ENCODE data around the gene FANCE. TPM values are rescaled to one million over a fixed set of nuclear protein-coding genes. Genes with fewer than 3 reads are reported as not detected.
A peak's percentile ranks its signal among the peaks of the same experiment; 100 is the strongest.

The FANCE gene
- total and polyA plus RNA-seq, 2 experiments from 2014 or later: 4.1 to 8.7 TPM

DNA sequence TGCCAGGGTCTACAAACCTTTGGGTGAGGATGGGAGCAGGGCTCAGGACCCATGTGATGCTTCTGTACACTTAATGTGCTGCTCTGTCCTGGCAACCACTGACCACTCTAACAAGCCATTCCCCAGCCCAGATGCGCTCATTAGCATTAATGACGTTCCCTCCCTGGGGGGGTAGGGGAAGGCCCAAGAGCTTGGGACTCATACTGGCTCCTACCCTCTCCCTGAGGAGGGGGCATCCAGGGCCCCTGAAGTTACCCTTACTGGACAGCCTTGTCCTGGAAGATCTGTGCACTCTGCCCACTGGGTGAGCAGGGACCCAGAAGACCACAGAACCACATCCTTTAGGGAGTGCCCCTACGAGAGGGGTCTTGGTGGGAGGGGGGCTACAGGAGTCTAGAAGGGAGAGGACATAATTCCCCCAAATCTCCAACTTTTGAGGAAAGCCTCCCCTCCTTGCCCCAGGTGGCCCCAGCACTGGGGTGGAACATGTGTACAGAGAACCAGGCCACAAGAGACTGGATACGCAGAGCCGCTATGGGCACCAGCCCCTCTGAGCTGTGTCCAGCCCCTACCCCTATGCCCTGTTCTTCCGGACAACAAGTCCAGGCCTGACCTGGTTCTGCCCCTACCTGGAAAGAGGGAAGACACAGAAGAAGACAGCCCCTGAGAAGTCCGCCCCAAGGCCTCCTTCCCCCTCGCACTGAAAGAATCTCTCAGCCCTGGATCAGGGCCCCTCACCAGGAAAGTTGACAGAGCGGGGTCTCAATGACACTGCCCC is 43.3 kb downstream of the FANCE start:
- no peaks in the 10 kb centered on the region for H3K9me2 ChIP-seq (replicated peaks; ENCODE audit: insufficient read depth)
- no peak for DNase-seq (ENCODE audit: low spot score)

DNA sequence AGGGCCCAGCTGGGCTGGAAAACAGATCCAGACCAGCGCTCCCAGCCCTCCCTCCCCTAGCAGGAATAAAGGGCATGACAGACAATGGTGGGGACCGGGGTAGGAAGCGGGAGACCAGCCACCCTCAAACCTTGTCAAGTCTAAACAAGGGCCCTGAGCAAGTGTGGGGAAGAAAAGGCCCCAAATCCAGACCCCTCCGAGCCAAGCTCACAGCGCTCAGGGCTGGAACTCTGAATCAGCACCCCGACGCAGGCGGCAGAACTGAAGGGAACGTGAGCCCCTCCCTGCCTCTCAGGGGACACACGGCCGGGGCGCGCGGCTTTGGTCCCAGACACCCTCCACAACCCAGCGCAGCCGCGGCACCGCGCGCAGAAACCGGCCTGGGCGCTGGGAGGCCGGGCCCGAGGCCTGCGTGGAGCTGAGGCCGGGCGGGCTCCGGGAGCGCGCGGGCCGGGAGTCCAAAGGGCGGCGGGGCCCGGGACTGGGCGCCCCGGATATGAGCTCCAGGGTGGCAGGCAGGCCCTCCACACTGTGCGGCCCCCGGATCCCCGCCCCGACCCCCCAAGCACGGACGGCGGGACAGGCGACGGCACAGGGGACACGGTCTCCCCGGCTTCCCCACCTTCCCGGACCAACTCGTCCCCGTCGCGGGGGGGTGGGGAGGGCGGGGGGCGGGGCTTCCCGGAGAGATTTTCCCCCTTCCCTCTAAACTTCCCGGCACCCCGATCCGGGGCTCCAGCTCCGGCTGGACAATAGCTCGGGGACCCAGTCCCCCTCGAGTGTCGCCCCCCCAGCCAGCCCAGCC is 44.1 kb downstream of the FANCE start:
- H3K4me3 ChIP-seq: peak overlapping the region; percentile 92
- H3K9me3 ChIP-seq (ENCODE audit: low read depth): no peaks in the 10 kb centered on the region
- peaks cover 31% of the 10 kb centered on the region for H4K20me1 ChIP-seq (ENCODE audit: insufficient read depth, poor library complexity, severe bottlenecking)
- H3K4me2 ChIP-seq: peak overlapping the region; percentile 97
- no peaks in the 10 kb centered on the region for H3K36me3 ChIP-seq (replicated peaks; ENCODE audit: insufficient read depth, low read depth)
- H3K27ac ChIP-seq: peak overlapping the region; percentile 99
- no peaks in the 10 kb centered on the region for H3K27me3 ChIP-seq
- H3K79me2 ChIP-seq: peaks cover 81% of the 10 kb centered on the region
- peaks cover 54% of the 10 kb centered on the region for H3K4me1 ChIP-seq (ENCODE audit: insufficient read depth)
- 0% methylated on average over 14 of the region's 63 CpGs for WGBS (ENCODE audit: low lambda C conversion rate, missing lambda C conversion rate)
- peak; percentile 85 for DNase-seq (ENCODE audit: low spot score)
- TF ChIP-seq EZH2phosphoT487 (IDR thresholded peaks at IDR 0.05; ENCODE audit: low read depth, severe bottlenecking, unreplicated experiment): no peak
- no peak for TF ChIP-seq CTCF (IDR thresholded peaks at IDR 0.05; ENCODE audit: poor library complexity)
- TF ChIP-seq EZH2 (IDR thresholded peaks at IDR 0.05; ENCODE audit: borderline replicate concordance): no peak
- peak overlapping the region; percentile 58 for H2AFZ ChIP-seq
- H3K9me2 ChIP-seq (replicated peaks; ENCODE audit: insufficient read depth): no peaks in the 10 kb centered on the region

More for the DNA sequence above, 43.3 kb downstream of the FANCE start:
- Histone ChIP-seq H4K20me1 (ENCODE audit: insufficient read depth, poor library complexity, severe bottlenecking) (peaks cover 39% of the 10 kb centered on the region), H3K27ac (peak overlapping the region; percentile 99), H3K4me2 (peak overlapping the region; percentile 97), H3K36me3 (replicated peaks; ENCODE audit: insufficient read depth, low read depth) (no peaks in the 10 kb centered on the region), H3K9me3 (ENCODE audit: low read depth) (no peaks in the 10 kb centered on the region), H3K27me3 (no peaks in the 10 kb centered on the region), H3K4me3 (peak overlapping the region; percentile 92), H2AFZ (peak overlapping the region; percentile 58), H3K79me2 (peaks cover 89% of the 10 kb centered on the region), H3K4me1 (ENCODE audit: insufficient read depth) (peaks cover 62% of the 10 kb centered on the region)
- TF ChIP-seq EZH2phosphoT487 (IDR thresholded peaks at IDR 0.05; ENCODE audit: low read depth, severe bottlenecking, unreplicated experiment) (no peak), EZH2 (IDR thresholded peaks at IDR 0.05; ENCODE audit: borderline replicate concordance) (no peak), CTCF (IDR thresholded peaks at IDR 0.05; ENCODE audit: poor library complexity) (no peak)
- 36% methylated on average over 6 of the region's 9 CpGs for WGBS (ENCODE audit: low lambda C conversion rate, missing lambda C conversion rate)

- Histone ChIP-seq H3K36me3 (replicated peaks; ENCODE audit: insufficient read depth, low read depth) (no peaks in the 10 kb centered on the region), H3K27ac (peak within 1 kb of the TSS; percentile 99), H3K27me3 (no peaks in the 10 kb centered on the region), H3K9me3 (ENCODE audit: low read depth) (no peaks in the 10 kb centered on the region), H3K4me1 (ENCODE audit: insufficient read depth) (peaks cover 47% of the 10 kb centered on the region), H3K79me2 (peaks cover 73% of the 10 kb centered on the region), H4K20me1 (ENCODE audit: insufficient read depth, poor library complexity, severe bottlenecking) (peaks cover 24% of the 10 kb centered on the region), H3K4me3 (peak within 1 kb of the TSS; percentile 92), H3K4me2 (peak within 1 kb of the TSS; percentile 97), H3K9me2 (replicated peaks; ENCODE audit: insufficient read depth) (no peaks in the 10 kb centered on the region), H2AFZ (peak within 1 kb of the TSS; percentile 58)
- TF ChIP-seq CTCF (IDR thresholded peaks at IDR 0.05; ENCODE audit: poor library complexity) (peak; percentile 38), EZH2phosphoT487 (IDR thresholded peaks at IDR 0.05; ENCODE audit: low read depth, severe bottlenecking, unreplicated experiment) (no peak), EZH2 (IDR thresholded peaks at IDR 0.05; ENCODE audit: borderline replicate concordance) (no peak)
- 0% methylated on average over 3 of the region's 98 CpGs for WGBS (ENCODE audit: low lambda C conversion rate, missing lambda C conversion rate)
- peak; percentile 92 for DNase-seq (ENCODE audit: low spot score)
These were observed 44.9 kb downstream of the FANCE start, which contains the start of gene TEAD3 for GRCh38 chr6:35496841-35497570. TEAD3 (minus strand) TSS chr6:35497079.

Data from hepatocyte (in vitro differentiated cells).